ENCODE data around the gene CD180. TPM values are rescaled to one million over a fixed set of nuclear protein-coding genes. Genes with fewer than 3 reads are reported as not detected.
A peak's percentile ranks its signal among the peaks of the same experiment; 100 is the strongest.

Gene CD180
- total RNA-seq, 4 donors from 2014 or later: 0.10 to 0.56 (median 0.22) TPM; not detected in 1

- no peak for DNase-seq
- H3K4me1 ChIP-seq: peaks cover 17 to 19% of the 10 kb centered on the region in 2 donors
- peaks cover 0 to 24% of the 10 kb centered on the region in 2 donors for H3K36me3 ChIP-seq
- TF ChIP-seq CTCF (IDR thresholded peaks at IDR 0.05 in 4 of 5, conservative IDR thresholded peaks at IDR 0.05 in 1 of 5) (no peak), POLR2A (IDR thresholded peaks at IDR 0.05) (no peak)
- H3K4me3 ChIP-seq: no peak overlapping the region
- H3K9me3 ChIP-seq: no peaks in the 10 kb centered on the region
- H3K27me3 ChIP-seq: no peaks in the 10 kb centered on the region
- in situ Hi-C loops (cut with MboI; ENCODE audit: low sequenced_read_pairs in 4 of 4): no loop called here
- ATAC-seq: no peak
- intact Hi-C loops (cut with DNase I; ENCODE audit: low total_unique reads): loop anchor here (5.0 kb wide), 1 partner anchor 340 kb away; no protein-coding TSS in a partner anchor
- H3K27ac ChIP-seq: peak overlapping the region in 1 of 4 donors; percentile 86
Measured at GRCh38 chr5:67152400-67152799, 44.2 kb downstream of the CD180 start.

- Histone ChIP-seq H3K27me3 (no peaks in the 10 kb centered on the region), H3K4me3 (peak overlapping the region in 1 of 4 donors; percentile 9), H3K27ac (peak overlapping the region in 1 of 4 donors; percentile 22), H3K36me3 (peaks cover 4 to 45% of the 10 kb centered on the region in 2 donors), H3K4me1 (peaks cover 12 to 14% of the 10 kb centered on the region in 2 donors), H3K9me3 (no peaks in the 10 kb centered on the region)
- in situ Hi-C loops (cut with MboI; ENCODE audit: low sequenced_read_pairs in 4 of 4): loop anchor here in 1 of 4 donors (10.0 kb wide), 1 partner anchor 335 kb away; no protein-coding TSS in a partner anchor
- intact Hi-C loops (cut with DNase I; ENCODE audit: low total_unique reads): loop anchor here (5.0 kb wide), 1 partner anchor 338 kb away; no protein-coding TSS in a partner anchor
- TF ChIP-seq POLR2A (IDR thresholded peaks at IDR 0.05) (no peak), CTCF (IDR thresholded peaks at IDR 0.05 in 4 of 5, conservative IDR thresholded peaks at IDR 0.05 in 1 of 5) (peak in 4 of 5 experiments; percentile 5 to 35 (median 25))
- ATAC-seq (no peak), DNase-seq (no peak)
Measured at GRCh38 chr5:67149951-67150523, 46.6 kb downstream of the CD180 start.

- Histone ChIP-seq H3K4me1 (peaks cover 9 to 11% of the 10 kb centered on the region in 2 donors), H3K27me3 (no peaks in the 10 kb centered on the region), H3K27ac (peak overlapping the region in 1 of 4 donors; percentile 22), H3K9me3 (no peaks in the 10 kb centered on the region), H3K4me3 (peak overlapping the region in 2 of 4 donors; percentile 9 to 11), H3K36me3 (peaks cover 5 to 52% of the 10 kb centered on the region in 2 donors)
- intact Hi-C loops (cut with DNase I; ENCODE audit: low total_unique reads) (no loop called here), in situ Hi-C loops (cut with MboI; ENCODE audit: low sequenced_read_pairs in 4 of 4) (loop anchor here in 1 of 4 donors (10.0 kb wide), 1 partner anchor 335 kb away; no protein-coding TSS in a partner anchor)
- DNase-seq: no peak
- no peak for ATAC-seq
- TF ChIP-seq CTCF (IDR thresholded peaks at IDR 0.05 in 4 of 5, conservative IDR thresholded peaks at IDR 0.05 in 1 of 5): no peak
- no peak for TF ChIP-seq POLR2A (IDR thresholded peaks at IDR 0.05)
Measured at GRCh38 chr5:67149057-67149950, 47.3 kb downstream of the CD180 start.

GRCh38 chr5:67147760-67148159 is 48.8 kb downstream of the CD180 start:
- intact Hi-C loops (cut with DNase I; ENCODE audit: low total_unique reads): no loop called here
- TF ChIP-seq POLR2A (IDR thresholded peaks at IDR 0.05): no peak
- TF ChIP-seq CTCF (IDR thresholded peaks at IDR 0.05 in 4 of 5, conservative IDR thresholded peaks at IDR 0.05 in 1 of 5): no peak
- no peaks in the 10 kb centered on the region for H3K9me3 ChIP-seq
- no peaks in the 10 kb centered on the region for H3K4me1 ChIP-seq
- in situ Hi-C loops (cut with MboI; ENCODE audit: low sequenced_read_pairs in 4 of 4): loop anchor here in 1 of 4 donors (10.0 kb wide), 1 partner anchor 333 kb away; no protein-coding TSS in a partner anchor
- ATAC-seq: no peak
- H3K27ac ChIP-seq: no peak overlapping the region
- peaks cover 5 to 63% of the 10 kb centered on the region in 2 donors for H3K36me3 ChIP-seq
- H3K27me3 ChIP-seq: no peaks in the 10 kb centered on the region
- H3K4me3 ChIP-seq: no peak overlapping the region
- no peak for DNase-seq

All from gastrocnemius medialis (tissue), 4 donors.